ENCODE data around the gene RIOX2. TPM values are rescaled to one million over a fixed set of nuclear protein-coding genes. Genes with fewer than 3 reads are reported as not detected.

RIOX2 gene
- total RNA-seq, 1 donor from 2014 or later: 10.4 TPM

DNA sequence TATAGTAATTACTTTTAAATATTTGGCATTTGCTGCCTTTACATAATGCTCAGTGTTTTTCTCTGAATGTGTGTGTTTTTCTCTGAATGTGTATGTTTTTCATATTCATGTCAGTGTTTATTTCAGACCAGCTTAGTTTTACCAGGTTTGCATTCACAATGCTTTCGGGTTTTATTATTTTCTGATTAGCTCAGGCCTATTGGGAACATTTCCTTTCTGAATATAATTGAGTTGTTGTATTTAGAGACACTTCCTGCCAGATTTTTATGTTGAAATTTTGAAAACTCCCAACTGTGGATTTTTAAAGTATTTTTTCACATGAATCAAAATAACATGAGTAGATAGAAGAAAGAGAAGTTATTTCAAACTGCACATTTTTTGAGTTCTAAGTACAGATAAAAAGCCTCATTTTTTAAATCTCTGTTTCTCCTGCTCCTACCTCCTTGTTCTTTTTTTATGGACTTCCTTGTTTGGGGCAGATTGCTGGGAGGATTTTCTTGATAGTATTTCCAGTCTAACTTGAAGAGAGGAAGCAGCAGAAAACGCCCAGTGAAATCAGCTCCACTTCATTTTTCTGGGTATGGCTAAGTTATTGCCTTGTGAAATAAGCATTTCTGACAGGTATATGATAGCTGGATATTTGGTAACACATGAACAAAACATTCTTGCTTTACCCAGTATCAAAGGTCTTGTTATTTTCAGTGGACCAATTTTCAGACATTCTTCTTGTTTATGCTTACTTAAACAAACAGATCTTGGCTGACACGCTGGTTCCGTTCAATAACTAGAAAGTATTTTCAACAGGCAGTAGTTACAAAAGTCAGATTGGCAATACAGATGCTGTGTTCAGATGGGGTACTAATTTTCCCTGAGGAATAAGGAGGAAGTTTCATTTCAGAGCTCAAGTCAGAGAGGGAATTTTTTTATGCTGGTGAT, 70.7 kb downstream of the RIOX2 start:
- no peak overlapping the region for H3K4me3 ChIP-seq
- no peaks in the 10 kb centered on the region for H3K9me3 ChIP-seq (ENCODE audit: low read depth)
- Mint-ChIP-seq H3K27ac (no peak overlapping the region), H3K4me3 (no peak overlapping the region), H3K4me1 (no peaks in the 10 kb centered on the region), H3K36me3 (no peaks in the 10 kb centered on the region), H3K9me3 (no peaks in the 10 kb centered on the region), H3K27me3 (ENCODE audit: insufficient read depth, low read depth) (no peaks in the 10 kb centered on the region)
- no peaks in the 10 kb centered on the region for H4K20me1 ChIP-seq (ENCODE audit: low read depth)
- H3K79me2 ChIP-seq (ENCODE audit: low read depth): no peaks in the 10 kb centered on the region
- no peak overlapping the region for H3K4me2 ChIP-seq
- no peaks in the 10 kb centered on the region for H3K4me1 ChIP-seq
- no peaks in the 10 kb centered on the region for H3F3A ChIP-seq (ENCODE audit: low read depth)
- no peaks in the 10 kb centered on the region for H3K27me3 ChIP-seq
- no peak overlapping the region for H2AFZ ChIP-seq (replicated peaks)
- no peaks in the 10 kb centered on the region for H3K36me3 ChIP-seq
- H3K9ac ChIP-seq: no peak overlapping the region
- no peak for TF ChIP-seq EZH2 (IDR thresholded peaks at IDR 0.05)
- no peak for TF ChIP-seq EZH2phosphoT487 (IDR thresholded peaks at IDR 0.05)
- TF ChIP-seq CTCF (IDR thresholded peaks at IDR 0.05): no peak
- no peak overlapping the region for H3K27ac ChIP-seq
- no peak for DNase-seq (ENCODE audit: low spot score)

DNA sequence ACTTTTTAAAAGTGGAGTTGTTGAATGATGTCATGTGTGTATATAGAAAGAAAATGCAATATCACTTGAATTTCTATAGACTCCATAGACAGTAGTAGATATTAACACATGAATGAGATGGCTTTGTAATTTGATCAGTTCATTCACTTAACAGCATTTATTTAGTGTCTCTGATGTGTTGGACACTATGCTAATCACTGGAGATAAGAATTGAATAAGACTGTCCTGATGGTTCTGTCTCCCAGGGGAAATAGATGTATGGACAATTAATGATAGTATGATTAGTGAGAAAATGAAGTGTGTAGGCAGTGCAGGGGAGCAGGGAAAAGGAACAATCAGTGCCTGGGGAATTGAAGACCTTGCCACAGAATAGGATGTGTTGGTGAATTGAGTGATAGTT, 72.9 kb downstream of the RIOX2 start:
- Mint-ChIP-seq H3K36me3 (no peaks in the 10 kb centered on the region), H3K4me3 (no peak overlapping the region), H3K9me3 (no peaks in the 10 kb centered on the region), H3K27me3 (ENCODE audit: insufficient read depth, low read depth) (no peaks in the 10 kb centered on the region), H3K4me1 (peaks cover 3% of the 10 kb centered on the region), H3K27ac (no peak overlapping the region)
- no peak overlapping the region for H2AFZ ChIP-seq (replicated peaks)
- H3K9ac ChIP-seq: no peak overlapping the region
- no peaks in the 10 kb centered on the region for H3F3A ChIP-seq (ENCODE audit: low read depth)
- no peak overlapping the region for H3K27ac ChIP-seq
- no peak for DNase-seq (ENCODE audit: low spot score)
- TF ChIP-seq EZH2phosphoT487 (IDR thresholded peaks at IDR 0.05) (no peak), EZH2 (IDR thresholded peaks at IDR 0.05) (no peak), CTCF (IDR thresholded peaks at IDR 0.05) (no peak)
- H3K27me3 ChIP-seq: no peaks in the 10 kb centered on the region
- no peaks in the 10 kb centered on the region for H3K4me1 ChIP-seq
- no peak overlapping the region for H3K4me3 ChIP-seq
- H3K9me3 ChIP-seq (ENCODE audit: low read depth): no peaks in the 10 kb centered on the region
- H3K36me3 ChIP-seq: no peaks in the 10 kb centered on the region
- no peaks in the 10 kb centered on the region for H3K79me2 ChIP-seq (ENCODE audit: low read depth)
- no peak overlapping the region for H3K4me2 ChIP-seq
- no peaks in the 10 kb centered on the region for H4K20me1 ChIP-seq (ENCODE audit: low read depth)

GRCh38 chr3:97896547-97896946, 75.7 kb downstream of the RIOX2 start:
- Histone ChIP-seq H3K9ac (no peak overlapping the region), H3K4me2 (no peak overlapping the region), H3K27me3 (no peaks in the 10 kb centered on the region), H3K79me2 (ENCODE audit: low read depth) (no peaks in the 10 kb centered on the region), H3K36me3 (no peaks in the 10 kb centered on the region), H4K20me1 (ENCODE audit: low read depth) (no peaks in the 10 kb centered on the region), H3K4me1 (no peaks in the 10 kb centered on the region), H3K4me3 (no peak overlapping the region), H3K9me3 (ENCODE audit: low read depth) (no peaks in the 10 kb centered on the region), H3K27ac (no peak overlapping the region), H2AFZ (replicated peaks) (no peak overlapping the region), H3F3A (ENCODE audit: low read depth) (no peaks in the 10 kb centered on the region)
- Mint-ChIP-seq H3K4me3 (no peak overlapping the region), H3K27ac (no peak overlapping the region), H3K4me1 (peaks cover 3% of the 10 kb centered on the region), H3K9me3 (no peaks in the 10 kb centered on the region), H3K27me3 (ENCODE audit: insufficient read depth, low read depth) (no peaks in the 10 kb centered on the region), H3K36me3 (no peaks in the 10 kb centered on the region)
- TF ChIP-seq CTCF (IDR thresholded peaks at IDR 0.05) (no peak), EZH2 (IDR thresholded peaks at IDR 0.05) (no peak), EZH2phosphoT487 (IDR thresholded peaks at IDR 0.05) (no peak)
- no peak for DNase-seq (ENCODE audit: low spot score)
